HepG2 (cell line): Measurements from ENCODE around the gene COG4. TPM values are rescaled to one million over a fixed set of nuclear protein-coding genes. Genes with fewer than 3 reads are reported as not detected.

Experiments
- ATAC-seq: fragments of 200-7000 bp; cut with Tn5 transposase; 3 replicates; pipeline ENCODE4 v1.9.1; 2020; ENCODE audit warnings: mild to moderate bottlenecking, moderate library complexity
- BruUV-seq: library from RNA; stranded (reverse); fragments of 400-500 nt; replicated peaks from 2 replicates; lab custom pipeline; 2021; lab: Mats Ljungman, UMichigan
- CTCF ChIA-PET: fragments of 300-600 bp; formaldehyde crosslinking; extraction: SDS; loops from one replicate; lab custom pipeline; 2021; ENCODE audit warnings: low total read pairs, inconsistent platforms, low intra/inter-chr PET ratio; lab: Yijun Ruan, JAX
- POLR2A ChIA-PET: fragments of 350-600 bp; sonication (Branson Sonifier 250); formaldehyde crosslinking; loops from one replicate; lab custom pipeline; 2020; ENCODE audit warnings: antibody characterized with exemption, inconsistent platforms; lab: Yijun Ruan, JAX
- DNase-seq: peaks from one replicate; pipeline ENCODE4 v3.0.0-alpha.2; 2015; ENCODE audit warnings: low spot score
- FAIRE-seq: peaks from 3 replicates; lab custom pipeline; 2011; peaks lifted over from hg19 to GRCh38; lab: Jason Lieb, UNC
- H2AFZ ChIP-seq: one replicate; pipeline ENCODE4 v1.6.1; 2011; ENCODE audit warnings: low read length, inconsistent platforms
- H3K27ac ChIP-seq: fragments of 300-600 bp; 3 replicates; pipeline ENCODE4 v1.8.0; 2011; ENCODE audit warnings: mixed run types, mild to moderate bottlenecking, mixed read lengths, low read length, inconsistent platforms; ENCODE audit not compliant: insufficient read depth; ENCODE audit errors: extremely low read length
- H3K27me3 ChIP-seq, 2 experiments: fragments of 200-600 bp in 1 of 2; 2 replicates in 1 of 2; 3 replicates in 1 of 2; pipeline versions ENCODE4 v1.6.0 to v1.8.0; 2011; ENCODE audit warnings: low read length in 2 of 2, mild to moderate bottlenecking in 2 of 2, moderate library complexity in 2 of 2, inconsistent platforms in 1 of 2; ENCODE audit not compliant: insufficient read depth in 2 of 2, control insufficient read depth in 1 of 2
- H3K36me3 ChIP-seq, 2 experiments: fragments of 200-600 bp in 1 of 2; replicated peaks in 1 of 2; 2 replicates in 1 of 2; 3 replicates in 1 of 2; pipeline versions ENCODE4 v1.5.1 to v1.8.0; 2011; ENCODE audit warnings: low read length in 2 of 2, inconsistent platforms in 1 of 2; ENCODE audit not compliant: insufficient read depth in 2 of 2, control insufficient read depth in 1 of 2
- H3K4me1 ChIP-seq: 2 replicates; pipeline ENCODE4 v1.5.1; 2012; ENCODE audit warnings: low read length, inconsistent platforms; ENCODE audit not compliant: insufficient read depth
- H3K4me2 ChIP-seq: 2 replicates; pipeline ENCODE4 v1.6.0; 2011; ENCODE audit warnings: low read depth, low read length, inconsistent platforms
- H3K4me3 ChIP-seq, 3 experiments: fragments of 200-600 bp in 1 of 3; sonication (generic), shearing (Covaris generic) in 1 of 3; replicated peaks in 1 of 3; 2 replicates each; pipeline ENCODE4 v1.5.1; 2011 to 2016; ENCODE audit warnings: low read length in 3 of 3, inconsistent platforms in 2 of 3, low read depth in 2 of 3, mild to moderate bottlenecking in 2 of 3, control low read depth in 1 of 3, mixed read lengths in 1 of 3; ENCODE audit not compliant: insufficient read depth in 1 of 3
- H3K79me2 ChIP-seq: one replicate; pipeline ENCODE4 v1.6.1; 2011; ENCODE audit warnings: low read length, inconsistent platforms; ENCODE audit not compliant: insufficient read depth
- H3K9ac ChIP-seq: 2 replicates; pipeline ENCODE4 v1.6.0; 2011; ENCODE audit warnings: mild to moderate bottlenecking, low read depth, low read length, inconsistent platforms; ENCODE audit not compliant: insufficient read depth
- H3K9me3 ChIP-seq: 2 replicates; pipeline ENCODE4 v1.5.1; 2012; ENCODE audit warnings: mild to moderate bottlenecking, low read length
- H4K20me1 ChIP-seq: 2 replicates; pipeline ENCODE4 v1.6.0; 2011; ENCODE audit warnings: inconsistent platforms, mild to moderate bottlenecking, low read length, moderate library complexity; ENCODE audit not compliant: insufficient read depth
- AGO2 ChIP-seq: fragments of 200-400 bp; formaldehyde crosslinking; optimal IDR thresholded peaks from 2 replicates; pipeline ENCODE3; 2017; ENCODE audit warnings: mild to moderate bottlenecking, low read depth, low read length, moderate library complexity
- DNMT3B ChIP-seq: conservative IDR thresholded peaks from 2 replicates; pipeline ENCODE4 v1.6.1; 2016; ENCODE audit warnings: missing biosample characterization, control low read depth
- KDM5A ChIP-seq: fragments of 200-600 bp; sonication (generic); IDR thresholded peaks from 2 replicates; pipeline ENCODE4 v1.7.0; 2018; ENCODE audit warnings: antibody characterized with exemption, mild to moderate bottlenecking, low read length, borderline replicate concordance
- NCOA1 ChIP-seq: sonication (generic); formaldehyde crosslinking; IDR thresholded peaks from 2 replicates; pipeline ENCODE4 v1.9.0; 2021; ENCODE audit warnings: missing genetic modification reagents
- POLR2A ChIP-seq, 2 experiments: IDR thresholded peaks; 2 replicates each; pipeline ENCODE4 v1.6.1; 2011; ENCODE audit warnings: low read depth in 2 of 2, low read length in 2 of 2, mild to moderate bottlenecking in 1 of 2, moderate library complexity in 1 of 2; ENCODE audit not compliant: insufficient read depth in 1 of 2
- RBFOX2 ChIP-seq: fragments of 200-400 bp; formaldehyde crosslinking; IDR thresholded peaks from 2 replicates; pipeline ENCODE4 v1.6.1; 2017; ENCODE audit warnings: low read depth, mild to moderate bottlenecking, low read length
- ZFP41 ChIP-seq: sonication (generic); formaldehyde crosslinking; IDR thresholded peaks from 2 replicates; pipeline ENCODE4 v1.4.0; 2020; ENCODE audit warnings: mild to moderate bottlenecking, missing genetic modification reagents, borderline replicate concordance
- ZNF530 ChIP-seq: sonication (generic); formaldehyde crosslinking; IDR thresholded peaks from 2 replicates; pipeline ENCODE4 v1.5.0; 2020; ENCODE audit warnings: low read depth, mild to moderate bottlenecking, missing genetic modification reagents
- ZNF766 ChIP-seq: sonication (generic); formaldehyde crosslinking; IDR thresholded peaks from 2 replicates; pipeline ENCODE4 v1.5.0; 2020; ENCODE audit warnings: missing genetic modification reagents, borderline replicate concordance
- ZNF776 ChIP-seq: sonication (generic); formaldehyde crosslinking; IDR thresholded peaks from 2 replicates; pipeline ENCODE4 v1.4.0; 2020; ENCODE audit warnings: mild to moderate bottlenecking, missing genetic modification reagents
- WGBS: methylation state at CpG from one replicate; pipeline ENCODE4 v1.1.6; 2017; ENCODE audit warnings: low lambda C conversion rate; 5-methylcytosine and 5-hydroxymethylcytosine counted together
- in situ Hi-C: cut with HindIII; loops from 2 replicates; pipeline ENCODE4 v1.10.0; 2017; ENCODE audit warnings: low pct_unique_long_range_greater_than_20kb; ENCODE audit not compliant: extremely low pct_ligation_motif_present
- intact Hi-C: fragments of 100-400 bp; cut with micrococcal nuclease; formaldehyde crosslinking; loops from one replicate; pipeline ENCODE4 v1.10.0; 2022; ENCODE audit not compliant: unreplicated experiment
- polyA plus RNA-seq, 8 experiments: library from polyadenylated mRNA; depleted of rRNA in 3 of 8; stranded (reverse) in 7 of 8; unstranded in 1 of 8; fragments of >200 nt; fragmentation: Illumina TruSeq in 4 of 8; extraction: Trizol in 4 of 8; gene quantifications; 2 replicates each; pipeline versions ENCODE4 v1.2.1 to v1.2.3, GENCODE V29; 2011 to 2016; ENCODE audit warnings: low read depth in 4 of 8, missing spikeins in 1 of 8, mixed read lengths in 1 of 8; ENCODE audit not compliant: insufficient read depth in 1 of 8
- total RNA-seq, 5 experiments: library from RNA; depleted of rRNA; stranded (reverse); fragments of >200 nt; fragmentation: Illumina TruSeq; extraction: Trizol; gene quantifications; 2 replicates each; pipeline ENCODE4 v1.2.3, GENCODE V29; 2016; ENCODE audit warnings: low read depth in 1 of 5

COG4 gene
- total and polyA plus RNA-seq, 2 of the 13 experiments (the other 11 are each of a cell fraction or from before 2014, with no cell fraction given): 51.1 to 73.8 TPM

DNA sequence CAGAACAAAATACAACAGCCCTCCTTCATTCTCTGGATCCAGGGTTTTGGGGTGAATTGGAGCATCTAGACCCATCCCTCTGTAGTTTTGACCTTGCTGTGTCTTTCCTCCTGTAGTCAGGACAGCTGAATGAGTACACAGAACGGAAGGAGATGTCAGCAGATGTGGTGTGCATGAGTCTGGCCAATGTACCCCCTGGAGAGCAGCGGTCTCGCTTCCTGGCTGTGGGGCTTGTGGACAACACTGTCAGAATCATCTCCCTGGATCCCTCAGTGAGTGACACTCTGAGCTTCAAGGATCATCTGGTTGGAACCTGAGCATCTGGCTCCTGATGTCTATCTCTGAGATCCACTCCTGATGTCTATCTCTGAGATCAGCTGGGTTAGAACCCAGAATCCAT is 32.7 kb upstream of the COG4 start:
- BruUV-seq: no TSS peak
- TF ChIP-seq RBFOX2: 0 out of 2 replicates have a peak, but pooled peaks have one; percentile 24
- TF ChIP-seq AGO2: peak; percentile 31
- TF ChIP-seq NCOA1 (CRISPR knock-in tag): no peak
- no peak for TF ChIP-seq ZFP41 (CRISPR knock-in tag)
- no peak for TF ChIP-seq DNMT3B (CRISPR knock-in tag)
- TF ChIP-seq ZNF530 (CRISPR knock-in tag): no peak
- 0 out of 4 replicates have a peak, but pooled peaks of 1 of the 2 experiments have one; percentile 28 for TF ChIP-seq POLR2A (IDR thresholded peaks at IDR 0.05; ENCODE audit: insufficient read depth in 1 of 2, low read depth in 2 of 2, low read length in 2 of 2)
- no peak for TF ChIP-seq ZNF766 (CRISPR knock-in tag)
- TF ChIP-seq ZNF776 (CRISPR knock-in tag): no peak
- TF ChIP-seq, all 625 proteins: peak for 3
- in situ Hi-C loops: no loop called here

DNA sequence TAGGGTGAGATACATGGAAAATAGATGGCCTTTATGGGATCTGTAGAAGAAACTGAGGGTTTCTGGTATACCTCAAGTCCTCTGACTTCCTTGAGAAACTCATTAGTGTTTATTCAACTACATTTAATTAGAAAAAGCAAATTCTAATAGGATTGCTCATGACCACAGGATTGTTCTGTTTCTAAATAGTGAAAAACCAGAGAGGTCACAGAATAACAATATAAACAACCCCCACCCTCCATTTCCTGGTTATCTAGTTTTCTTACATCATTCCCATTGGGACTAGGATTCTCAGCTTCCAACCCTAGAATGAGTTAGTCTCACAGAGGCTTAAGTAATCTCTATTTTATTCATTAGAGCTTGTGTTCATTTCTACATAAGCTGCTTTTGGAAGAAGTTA is 30.3 kb upstream of the COG4 start:
- no peaks in the 10 kb centered on the region for H3K27me3 ChIP-seq
- intact Hi-C loops: no loop called here
- peaks cover 60 to 96% of the 10 kb centered on the region in 2 experiments for H3K36me3 ChIP-seq
- no peak for TF ChIP-seq KDM5A
- TF ChIP-seq POLR2A (IDR thresholded peaks at IDR 0.05; ENCODE audit: insufficient read depth in 1 of 2, low read depth in 2 of 2, low read length in 2 of 2): no peak
- TF ChIP-seq RBFOX2: 0 out of 2 replicates have a peak, but pooled peaks have one; percentile 25
- no peak overlapping the region for H3K27ac ChIP-seq
- H3K9ac ChIP-seq: no peak overlapping the region
- H3K79me2 ChIP-seq: peaks cover 28% of the 10 kb centered on the region
- ATAC-seq (no peak), FAIRE-seq (no peak), DNase-seq (no peak)
- H3K4me2 ChIP-seq: no peak overlapping the region
- peaks cover 43% of the 10 kb centered on the region for H4K20me1 ChIP-seq
- H3K4me3 ChIP-seq: no peak overlapping the region
- ChIA-PET POLR2A (no interaction called here), CTCF (no interaction called here)
- no peak overlapping the region for H2AFZ ChIP-seq
- BruUV-seq: no TSS peak
- no peaks in the 10 kb centered on the region for H3K9me3 ChIP-seq
- in situ Hi-C loops: no loop called here
- H3K4me1 ChIP-seq: no peaks in the 10 kb centered on the region

More for the DNA sequence above, 32.7 kb upstream of the COG4 start:
- 98% methylated on average over 3 of the region's 3 CpGs for WGBS
- Histone ChIP-seq H3K4me3 (no peak overlapping the region), H3K27me3 (no peaks in the 10 kb centered on the region), H2AFZ (no peak overlapping the region), H4K20me1 (peaks cover 26% of the 10 kb centered on the region), H3K4me2 (no peak overlapping the region), H3K4me1 (no peaks in the 10 kb centered on the region), H3K36me3 (peaks cover 58 to 94% of the 10 kb centered on the region in 2 experiments), H3K9ac (no peak overlapping the region), H3K27ac (no peak overlapping the region), H3K79me2 (peaks cover 8% of the 10 kb centered on the region), H3K9me3 (no peaks in the 10 kb centered on the region)
- DNase-seq: no peak
- POLR2A ChIA-PET: no interaction called here
- FAIRE-seq: no peak
- ATAC-seq: 0 out of 3 replicates have a peak, but pooled peaks have one; percentile 15
- intact Hi-C loops: no loop called here
- CTCF ChIA-PET: no interaction called here
